HG03097 (cell line): ENCODE measurements around the gene TPM2.
"Not testable (repeated sequence)": the region's sequence is repeated elsewhere in the genome, so short reads cannot be mapped to it uniquely, and the experiment has no call there.

ENCODE experiments used
- ATAC-seq: cut with Tn5 transposase; IDR thresholded peaks from one replicate; pipeline ENCODE4 v1.9.1; 2021; ENCODE audit not compliant: unreplicated experiment, low FRiP score

The TPM2 gene

GRCh38 chr9:35636877-35637246, 52.9 kb downstream of the TPM2 start:
- ATAC-seq: not testable (repeated sequence)

- no peak for ATAC-seq
Observed at GRCh38 chr9:35636135-35636876, 53.4 kb downstream of the TPM2 start.

DNA sequence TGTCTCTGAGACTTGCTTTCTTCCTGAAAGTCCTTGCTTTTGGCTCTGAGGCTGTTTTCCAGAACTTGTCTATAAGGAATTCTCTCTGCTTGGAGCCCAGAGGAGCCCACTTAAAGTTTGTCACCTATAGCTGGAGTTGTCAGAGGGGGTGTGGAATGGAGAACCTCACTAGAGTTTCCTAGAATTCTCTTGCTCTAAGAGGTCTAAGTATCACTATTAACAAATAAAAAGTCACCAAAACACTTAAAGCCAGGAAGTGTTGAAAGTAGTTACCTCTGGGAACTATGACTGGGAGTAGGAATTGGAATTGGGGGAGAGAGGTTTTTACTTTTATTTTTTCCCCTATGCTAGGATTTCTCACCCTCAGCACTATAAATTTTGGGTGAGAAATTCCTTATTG, 54.0 kb downstream of the TPM2 start:
- no peak for ATAC-seq
